ENCODE results near the gene ADCY5.

- TF ChIP-seq BHLHE40 (IDR thresholded peaks at IDR 0.05; ENCODE audit: low read depth, low read length), result no peak
- no peak for TF ChIP-seq EHMT2 (IDR thresholded peaks at IDR 0.05; ENCODE audit: low read depth)
- no peak for TF ChIP-seq CTCF (IDR thresholded peaks at IDR 0.05)
- no peak for TF ChIP-seq REST (IDR thresholded peaks at IDR 0.05)
These were observed 63.4 kb downstream of the ADCY5 start for GRCh38 chr3:123385499-123385898.

Data from A549 (cell line).